ENCODE measurements around the gene BCAS3.

Gene BCAS3

DNA sequence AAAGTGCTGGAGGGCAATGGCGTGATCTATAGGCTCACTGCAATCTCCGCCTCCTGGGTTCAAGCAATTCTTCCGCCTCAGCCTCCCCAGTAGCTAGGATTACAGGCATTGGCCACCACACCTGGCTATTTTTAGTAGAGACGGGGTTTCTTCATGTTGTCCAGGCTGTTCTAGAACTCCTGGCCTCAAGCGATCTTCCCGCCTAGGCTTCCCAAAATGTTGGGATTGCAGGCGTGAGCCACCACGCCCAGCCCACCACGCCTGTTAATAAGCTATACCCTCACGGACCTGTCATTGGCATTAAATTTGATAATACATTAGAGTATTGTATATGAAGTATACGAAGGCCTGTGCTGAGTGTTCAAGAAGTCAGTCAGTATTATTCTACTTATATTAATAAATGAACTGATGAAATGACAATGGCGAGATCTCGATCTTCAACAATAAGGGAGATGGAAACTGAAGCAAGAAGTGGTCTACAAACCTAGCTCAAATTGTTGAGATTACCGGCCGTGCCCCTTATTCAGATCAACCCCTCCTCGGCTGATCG is 818 bp upstream of the BCAS3 start:
- CTCF ChIA-PET = interaction anchor here (0.7 kb wide), 1 partner anchor 70 kb away, joined by 4 read pairs; no protein-coding TSS in a partner anchor
- TF ChIP-seq ELF4 (IDR thresholded peaks at IDR 0.05) (no peak), HDGF (IDR thresholded peaks at IDR 0.05; ENCODE audit: borderline replicate concordance) (no peak), LEF1 (IDR thresholded peaks at IDR 0.05; ENCODE audit: borderline replicate concordance) (no peak), BHLHE40 (IDR thresholded peaks at IDR 0.05; ENCODE audit: borderline replicate concordance) (no peak), TARDBP (IDR thresholded peaks at IDR 0.05) (no peak), L3MBTL2 (conservative IDR thresholded peaks at IDR 0.05) (no peak; the same call in none of the 2 replicates), CTBP1 (IDR thresholded peaks at IDR 0.05; ENCODE audit: borderline replicate concordance) (no peak), SUZ12 (IDR thresholded peaks at IDR 0.05) (no peak), SP1 (IDR thresholded peaks at IDR 0.05) (no peak), ZNF384 (IDR thresholded peaks at IDR 0.05) (no peak)
- TF ChIP-seq, protein P1, sequence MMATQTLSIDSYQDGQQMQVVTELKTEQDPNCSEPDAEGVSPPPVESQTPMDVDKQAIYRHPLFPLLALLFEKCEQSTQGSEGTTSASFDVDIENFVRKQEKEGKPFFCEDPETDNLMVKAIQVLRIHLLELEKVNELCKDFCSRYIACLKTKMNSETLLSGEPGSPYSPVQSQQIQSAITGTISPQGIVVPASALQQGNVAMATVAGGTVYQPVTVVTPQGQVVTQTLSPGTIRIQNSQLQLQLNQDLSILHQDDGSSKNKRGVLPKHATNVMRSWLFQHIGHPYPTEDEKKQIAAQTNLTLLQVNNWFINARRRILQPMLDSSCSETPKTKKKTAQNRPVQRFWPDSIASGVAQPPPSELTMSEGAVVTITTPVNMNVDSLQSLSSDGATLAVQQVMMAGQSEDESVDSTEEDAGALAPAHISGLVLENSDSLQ (IDR thresholded peaks at IDR 0.05) = no peak
- DNase-seq (ENCODE audit: extremely low spot score) = no peak
- POLR2A ChIA-PET = interaction anchor here (0.7 to 1.6 kb wide), 10 partner anchors 8 to 724 kb away, joined by 3 to 9 read pairs (median 4); partner anchors contain the start of gene PPM1D

DNA sequence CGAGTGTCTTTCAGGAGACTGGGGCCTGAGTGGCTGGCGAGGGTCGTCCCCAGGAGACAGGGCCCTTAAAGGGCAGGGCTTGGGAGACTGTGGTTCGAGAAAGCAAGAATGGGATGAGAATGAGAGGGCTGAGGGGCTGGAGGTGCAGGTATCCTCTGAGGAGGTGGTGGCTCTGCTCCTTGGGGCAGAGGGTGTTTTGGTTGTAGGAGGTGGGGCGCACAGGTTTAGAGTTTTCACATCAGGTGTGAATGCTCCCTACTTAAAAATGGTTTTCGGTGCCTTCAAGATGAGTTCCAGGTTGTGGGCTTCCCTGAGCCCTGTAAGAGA is 430 bp downstream of the BCAS3 start:
- peak; percentile 8 for DNase-seq (ENCODE audit: extremely low spot score)
- POLR2A ChIA-PET = interaction anchor here (0.8 to 1.6 kb wide), 10 partner anchors 8 to 293 kb away, joined by 3 to 9 read pairs (median 4); partner anchors contain the start of gene PPM1D
- CTCF ChIA-PET = no interaction called here
- TF ChIP-seq FOXA1 (IDR thresholded peaks at IDR 0.05) = no peak
- TF ChIP-seq L3MBTL2 (conservative IDR thresholded peaks at IDR 0.05) = no peak
- TF ChIP-seq SUZ12 (IDR thresholded peaks at IDR 0.05) = no peak
- TF ChIP-seq ARNT (IDR thresholded peaks at IDR 0.05) = no peak
- no peak for TF ChIP-seq SP1 (IDR thresholded peaks at IDR 0.05)
- TF ChIP-seq, protein P1 (IDR thresholded peaks at IDR 0.05) = no peak
- TF ChIP-seq LEF1 (IDR thresholded peaks at IDR 0.05; ENCODE audit: borderline replicate concordance) = no peak

DNA sequence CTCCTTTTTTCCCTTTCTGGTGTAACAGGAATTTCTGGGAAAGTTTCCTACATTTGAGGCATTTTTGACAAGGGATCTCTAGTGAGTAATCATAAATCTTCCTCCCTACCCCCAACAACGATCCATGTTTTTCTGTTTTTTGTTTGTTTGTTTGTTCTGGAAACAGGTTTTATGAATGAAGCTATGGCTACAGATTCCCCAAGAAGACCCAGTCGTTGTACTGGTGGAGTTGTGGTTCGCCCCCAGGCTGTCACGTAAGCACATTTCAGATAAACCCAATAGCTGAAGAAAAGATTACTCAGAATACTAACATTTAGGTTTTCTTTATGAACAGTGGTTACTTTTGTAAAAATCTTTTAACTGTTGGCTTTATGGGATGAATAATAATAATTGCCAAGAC is 1.6 kb downstream of the BCAS3 start:
- ChIA-PET CTCF (no interaction called here), POLR2A (no interaction called here)
- TF ChIP-seq NFRKB (IDR thresholded peaks at IDR 0.05) (no peak), HDGF (IDR thresholded peaks at IDR 0.05; ENCODE audit: borderline replicate concordance) (no peak)
- DNase-seq (ENCODE audit: extremely low spot score) = no peak

DNA sequence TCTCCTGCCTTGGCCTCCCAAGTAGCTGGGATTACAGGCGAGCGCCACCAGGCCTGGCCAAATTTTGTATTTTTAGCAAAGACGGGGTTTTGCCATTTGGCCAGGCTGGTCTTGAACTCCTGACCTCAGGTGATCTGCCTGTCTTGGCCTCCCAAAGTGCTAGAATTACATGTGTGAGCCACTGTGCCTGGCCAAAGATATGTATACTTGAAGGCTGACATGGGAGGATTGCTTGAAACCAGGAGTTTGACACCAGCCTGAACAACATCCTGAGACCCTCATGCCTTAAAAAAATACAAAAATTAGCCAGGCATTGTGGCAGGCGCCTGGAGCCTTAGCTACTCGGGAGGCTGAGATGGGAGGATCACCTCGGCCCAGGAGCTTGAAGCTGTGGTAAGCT is 3.1 kb downstream of the BCAS3 start:
- CTCF ChIA-PET = interaction anchor here (0.6 kb wide), 1 partner anchor 868 kb away, joined by 3 read pairs; no protein-coding TSS in a partner anchor
- TF ChIP-seq CTBP1 (IDR thresholded peaks at IDR 0.05; ENCODE audit: borderline replicate concordance) (no peak), ELF4 (IDR thresholded peaks at IDR 0.05) (no peak), L3MBTL2 (conservative IDR thresholded peaks at IDR 0.05) (no peak), NFRKB (IDR thresholded peaks at IDR 0.05) (no peak), FOXA1 (IDR thresholded peaks at IDR 0.05) (no peak), FOXM1 (IDR thresholded peaks at IDR 0.05; ENCODE audit: borderline replicate concordance) (no peak), FOXK2 (IDR thresholded peaks at IDR 0.05) (no peak)
- POLR2A ChIA-PET = no interaction called here
- no peak for DNase-seq (ENCODE audit: extremely low spot score)

DNA sequence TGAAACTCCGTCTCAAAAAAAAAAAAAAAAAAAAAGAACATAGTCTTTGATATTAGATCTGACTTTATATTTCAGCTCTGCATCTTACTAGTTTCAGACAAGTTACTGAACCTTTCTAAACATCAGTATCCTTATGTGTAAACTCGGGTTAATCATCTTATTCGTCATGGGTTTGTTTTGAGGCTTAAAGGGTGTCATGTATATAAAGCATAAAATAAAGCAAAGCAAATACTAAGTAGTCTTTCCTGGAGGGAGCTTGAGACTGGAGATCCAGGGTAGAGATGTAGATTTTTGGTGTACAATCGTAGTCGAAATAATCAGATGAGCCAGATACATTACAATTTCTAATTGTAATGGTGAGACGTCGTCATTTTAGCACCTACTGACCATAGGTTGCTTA is 7.8 kb downstream of the BCAS3 start:
- no peak for DNase-seq (ENCODE audit: extremely low spot score)
- ChIA-PET CTCF (no interaction called here), POLR2A (interaction anchor here (2.1 kb wide), 1 partner anchor 8 kb away, joined by 6 read pairs; the partner anchor contains the start of gene BCAS3)
- TF ChIP-seq FOXM1 (IDR thresholded peaks at IDR 0.05; ENCODE audit: borderline replicate concordance) (no peak), BHLHE40 (IDR thresholded peaks at IDR 0.05; ENCODE audit: borderline replicate concordance) (no peak)

DNA sequence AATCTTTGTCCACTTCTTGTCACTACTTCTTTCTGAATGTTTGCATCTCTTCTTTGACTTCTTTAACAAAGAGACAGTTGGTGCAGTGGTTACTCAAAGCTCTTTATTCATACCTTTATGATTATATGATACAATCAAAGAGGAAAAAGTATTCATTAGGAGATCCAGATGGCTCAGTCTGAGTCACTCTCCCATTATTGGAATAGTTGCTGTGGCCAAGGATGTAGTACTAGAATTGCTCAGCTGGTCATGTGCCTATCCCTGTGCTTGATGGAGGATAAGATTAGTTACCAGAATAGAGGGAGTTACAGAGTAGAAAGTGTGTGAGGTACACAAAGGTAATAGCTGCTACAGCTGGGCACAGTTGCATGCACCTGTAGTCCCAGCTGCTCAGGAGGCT is 18.3 kb downstream of the BCAS3 start:
- CTCF ChIA-PET = interaction anchor here (0.5 kb wide), 1 partner anchor 225 kb away, joined by 3 read pairs; no protein-coding TSS in a partner anchor
- no peak for DNase-seq (ENCODE audit: extremely low spot score)

DNA sequence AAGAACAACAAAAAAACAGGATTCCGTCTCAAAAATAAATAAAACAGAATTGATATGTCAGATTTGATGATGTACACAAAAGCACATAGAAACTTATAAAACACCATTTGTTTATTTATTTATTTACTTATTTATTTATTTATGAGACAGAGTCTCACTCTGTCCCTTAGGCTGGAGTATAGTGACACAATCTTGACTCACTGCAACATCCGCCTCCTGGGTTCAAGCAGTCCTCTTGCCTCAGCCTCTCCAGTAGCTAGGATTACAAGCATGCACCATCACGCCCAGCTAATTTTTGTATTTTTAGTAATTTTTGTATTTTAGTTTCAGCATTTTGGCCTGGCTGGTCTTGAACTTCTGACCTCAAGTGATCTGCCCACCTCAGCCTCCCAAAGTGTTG is 21.4 kb downstream of the BCAS3 start:
- TF ChIP-seq LEF1 (IDR thresholded peaks at IDR 0.05; ENCODE audit: borderline replicate concordance) = no peak
- TF ChIP-seq HDGF (IDR thresholded peaks at IDR 0.05; ENCODE audit: borderline replicate concordance) = no peak
- no peak for TF ChIP-seq ELF4 (IDR thresholded peaks at IDR 0.05)
- no peak for TF ChIP-seq FOXM1 (IDR thresholded peaks at IDR 0.05; ENCODE audit: borderline replicate concordance)
- no peak for TF ChIP-seq FOXK2 (IDR thresholded peaks at IDR 0.05)
- TF ChIP-seq NFRKB (IDR thresholded peaks at IDR 0.05) = no peak
- no peak for TF ChIP-seq TARDBP (IDR thresholded peaks at IDR 0.05)
- no peak for TF ChIP-seq L3MBTL2 (conservative IDR thresholded peaks at IDR 0.05)
- no peak for TF ChIP-seq FOXA1 (IDR thresholded peaks at IDR 0.05)
- no peak for TF ChIP-seq SP1 (IDR thresholded peaks at IDR 0.05)
- TF ChIP-seq, protein P1 (IDR thresholded peaks at IDR 0.05) = no peak
- TF ChIP-seq BHLHE40 (IDR thresholded peaks at IDR 0.05; ENCODE audit: borderline replicate concordance) = no peak
- TF ChIP-seq SUZ12 (IDR thresholded peaks at IDR 0.05) = no peak
- DNase-seq (ENCODE audit: extremely low spot score) = no peak
- CTCF ChIA-PET = no interaction called here
- POLR2A ChIA-PET = interaction anchor here (0.6 kb wide), 1 partner anchor 22 kb away, joined by 3 read pairs; the partner anchor contains the start of gene BCAS3

More for the DNA sequence above, 18.3 kb downstream of the BCAS3 start:
- POLR2A ChIA-PET = interaction anchor here (1.4 kb wide), 1 partner anchor 19 kb away, joined by 4 read pairs; the partner anchor contains the start of gene BCAS3
- TF ChIP-seq ARNT (IDR thresholded peaks at IDR 0.05) (no peak), SUZ12 (IDR thresholded peaks at IDR 0.05) (no peak), NFRKB (IDR thresholded peaks at IDR 0.05) (no peak), HDGF (IDR thresholded peaks at IDR 0.05; ENCODE audit: borderline replicate concordance) (no peak), SP1 (IDR thresholded peaks at IDR 0.05) (no peak), CTBP1 (IDR thresholded peaks at IDR 0.05; ENCODE audit: borderline replicate concordance) (no peak), L3MBTL2 (conservative IDR thresholded peaks at IDR 0.05) (no peak), TARDBP (IDR thresholded peaks at IDR 0.05) (no peak), ELF4 (IDR thresholded peaks at IDR 0.05) (no peak)
